Testis (tissue), 3 donors: ENCODE measurements around the gene KDM6A. TPM values are rescaled to one million over a fixed set of nuclear protein-coding genes. Genes with fewer than 3 reads are reported as not detected.

Source experiments
- DNase-seq: peaks from one replicate; pipeline ENCODE4 v3.0.0-alpha.2; 2019
- H3K27ac ChIP-seq, 2 donors: fragments of 200-600 bp; sonication (generic); one replicate each; pipeline ENCODE4 v1.5.1; 2019
- H3K27me3 ChIP-seq: fragments of 200-600 bp; sonication (generic); one replicate; pipeline ENCODE4 v1.5.1; 2019
- H3K36me3 ChIP-seq: fragments of 200-600 bp; sonication (generic); one replicate; pipeline ENCODE4 v1.5.1; 2017; ENCODE audit warnings: low read depth; ENCODE audit errors: missing control alignments
- H3K4me1 ChIP-seq: fragments of 200-600 bp; sonication (generic); one replicate; pipeline ENCODE4 v1.5.1; 2019
- H3K4me3 ChIP-seq, 2 donors: fragments of 200-600 bp; sonication (generic); one replicate each; pipeline ENCODE4 v1.5.1; 2017 to 2019
- H3K9me3 ChIP-seq: fragments of 200-600 bp; sonication (generic); one replicate; pipeline ENCODE4 v1.5.1; 2017
- CTCF ChIP-seq, 3 experiments: fragments of 450-650 bp in 2 of 3; fragments of 200-600 bp in 1 of 3; sonication (generic) in 1 of 3; IDR thresholded peaks; one replicate each; pipeline ENCODE4 v1.5.1; 2016 to 2019; ENCODE audit warnings: antibody characterized with exemption in 3 of 3, mild to moderate bottlenecking in 2 of 3, moderate library complexity in 1 of 3
- POLR2A ChIP-seq: fragments of 450-650 bp; IDR thresholded peaks from one replicate; pipeline ENCODE4 v1.6.1; 2017; ENCODE audit warnings: antibody characterized with exemption, mild to moderate bottlenecking, moderate library complexity
- WGBS, 2 donors: methylation state at CpG; one replicate each; pipeline ENCODE4 v1.1.5; 2018; 5-methylcytosine and 5-hydroxymethylcytosine counted together
- intact Hi-C: fragments of 100-400 bp; cut with DNase I; formaldehyde crosslinking; loops from one replicate; pipeline ENCODE4 v1.15.1; 2023; ENCODE audit warnings: low total_unique reads
- polyA plus RNA-seq: library from polyadenylated mRNA; stranded (reverse); fragments of 350-450 nt; fragmentation: Illumina TruSeq; extraction: RNeasy Lipid Tissue Mini Kit (QIAGEN cat#74804); gene quantifications from one replicate; pipeline ENCODE4 v1.2.3, GENCODE V29; 2014; ENCODE audit warnings: low read depth, low replicate concordance; ENCODE audit not compliant: insufficient read depth
- total RNA-seq, 2 donors: library from RNA; depleted of rRNA; stranded (reverse); fragments of >200 nt; gene quantifications; one replicate each; pipeline ENCODE4 v1.2.3, GENCODE V29; 2016

The KDM6A gene
- total and polyA plus RNA-seq, 3 donors from 2014 or later, result 27.2 to 57.7 (median 56.7) TPM

GRCh38 chrX:44972132-44972531 lies 99.1 kb downstream of the KDM6A start:
- Histone ChIP-seq H3K27ac (no peak overlapping the region), H3K4me1 (no peaks in the 10 kb centered on the region), H3K36me3 (no peaks in the 10 kb centered on the region), H3K4me3 (no peak overlapping the region), H3K9me3 (no peaks in the 10 kb centered on the region), H3K27me3 (no peaks in the 10 kb centered on the region)
- DNase-seq, result no peak
- intact Hi-C loops, result no loop called here
- TF ChIP-seq POLR2A, result no peak
- no peak for TF ChIP-seq CTCF (IDR thresholded peaks at IDR 0.05)
- 23 to 43% methylated on average over 2 of the region's 2 CpGs for WGBS, 2 donors

GRCh38 chrX:44973420-44973932 lies 100.5 kb downstream of the KDM6A start:
- Histone ChIP-seq H3K4me1 (no peaks in the 10 kb centered on the region), H3K9me3 (no peaks in the 10 kb centered on the region), H3K4me3 (no peak overlapping the region), H3K27ac (no peak overlapping the region), H3K27me3 (no peaks in the 10 kb centered on the region), H3K36me3 (no peaks in the 10 kb centered on the region)
- intact Hi-C loops, result no loop called here
- DNase-seq, result no peak
- 93 to 98% methylated on average over 5 of the region's 5 CpGs for WGBS, 2 donors
- TF ChIP-seq POLR2A (no peak), CTCF (IDR thresholded peaks at IDR 0.05) (no peak)

DNA sequence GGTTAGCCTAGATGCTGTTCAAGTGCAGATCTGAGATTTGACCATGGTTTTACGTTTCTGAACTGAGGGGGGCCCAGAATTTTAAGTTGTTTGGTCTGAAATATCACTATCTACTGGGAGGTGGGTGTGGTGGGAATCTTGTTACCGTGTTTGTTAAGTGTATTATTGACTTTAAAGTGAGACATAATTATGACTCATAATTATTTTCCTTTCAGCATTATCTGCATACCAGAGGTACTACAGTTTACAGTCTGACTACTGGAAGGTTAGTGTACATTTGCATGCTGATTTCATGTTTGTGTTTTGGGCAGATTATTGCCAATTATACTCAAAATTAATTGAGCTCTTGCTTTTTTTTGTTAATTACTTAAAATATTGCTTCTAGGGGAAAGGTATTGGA lies 101.5 kb downstream of the KDM6A start:
- no peak for TF ChIP-seq CTCF (IDR thresholded peaks at IDR 0.05)
- no peak for TF ChIP-seq POLR2A
- Histone ChIP-seq H3K9me3 (no peaks in the 10 kb centered on the region), H3K4me1 (no peaks in the 10 kb centered on the region), H3K27ac (no peak overlapping the region), H3K4me3 (no peak overlapping the region), H3K27me3 (no peaks in the 10 kb centered on the region), H3K36me3 (no peaks in the 10 kb centered on the region)
- no peak for DNase-seq
- 33 to 50% methylated on average over 2 of the region's 2 CpGs for WGBS, 2 donors
- intact Hi-C loops, result no loop called here

DNA sequence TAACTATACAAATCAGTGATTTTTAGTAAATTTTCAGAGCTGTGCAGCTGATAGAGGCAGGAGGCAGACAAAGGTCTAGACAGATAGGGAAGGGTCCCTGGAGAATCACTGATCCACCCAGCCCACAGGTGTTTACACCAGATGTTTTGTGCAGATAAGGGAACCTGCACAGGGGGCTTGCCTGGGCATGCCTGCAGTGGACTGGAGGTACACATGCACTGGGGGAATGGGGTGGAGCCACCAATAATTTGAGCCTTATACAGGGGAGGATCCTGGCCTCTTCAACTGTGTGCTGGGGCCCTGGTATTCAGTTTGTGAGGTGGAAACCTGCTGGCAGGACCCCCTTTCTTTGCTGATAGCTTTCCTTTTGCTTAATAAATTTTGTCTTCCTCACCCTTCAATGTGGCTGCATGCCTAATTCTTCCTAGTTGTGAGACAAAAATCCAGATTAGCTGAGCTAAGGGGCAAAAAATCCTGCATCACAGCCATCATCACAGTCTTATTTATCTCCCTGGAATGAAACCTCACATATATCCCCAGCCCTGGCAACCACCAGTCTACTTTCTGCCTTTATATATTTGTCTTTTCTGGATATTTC lies 102.8 kb downstream of the KDM6A start:
- H3K4me1 ChIP-seq, result no peaks in the 10 kb centered on the region
- TF ChIP-seq CTCF (IDR thresholded peaks at IDR 0.05) (no peak), POLR2A (no peak)
- H3K27ac ChIP-seq, result no peak overlapping the region
- H3K36me3 ChIP-seq, result no peaks in the 10 kb centered on the region
- DNase-seq, result no peak
- H3K9me3 ChIP-seq, result no peaks in the 10 kb centered on the region
- no peak overlapping the region for H3K4me3 ChIP-seq
- H3K27me3 ChIP-seq, result no peaks in the 10 kb centered on the region
- intact Hi-C loops, result no loop called here

- no peak overlapping the region for H3K4me3 ChIP-seq
- TF ChIP-seq POLR2A (no peak), CTCF (IDR thresholded peaks at IDR 0.05) (no peak)
- no peak overlapping the region for H3K27ac ChIP-seq
- H3K36me3 ChIP-seq, result no peaks in the 10 kb centered on the region
- 95 to 98% methylated on average over 3 of the region's 3 CpGs for WGBS, 2 donors
- no peaks in the 10 kb centered on the region for H3K4me1 ChIP-seq
- DNase-seq, result no peak
- intact Hi-C loops, result no loop called here
- H3K9me3 ChIP-seq, result no peaks in the 10 kb centered on the region
- no peaks in the 10 kb centered on the region for H3K27me3 ChIP-seq
Observed at GRCh38 chrX:44978976-44979375, 106.0 kb downstream of the KDM6A start.
